GM12878 (cell line): ENCODE results near the gene YARS2.

ENCODE experiments used
- CHD2 ChIP-seq: IDR thresholded peaks from 2 replicates; pipeline ENCODE4 v1.6.1; 2011; ENCODE audit warnings: low read depth, low read length, improper control_type of control experiment, borderline replicate concordance
- EP300 ChIP-seq, 2 experiments: fragments of 150-350 bp in 1 of 2; IDR thresholded peaks; 2 replicates each; pipeline ENCODE4 v1.6.1; 2011 to 2012; ENCODE audit warnings: low read depth in 2 of 2, low read length in 2 of 2, borderline replicate concordance in 1 of 2, improper control_type of control experiment in 1 of 2, inconsistent platforms in 1 of 2; ENCODE audit not compliant: control insufficient read depth in 1 of 2
- KDM1A ChIP-seq: fragments of 200-600 bp; sonication (generic); IDR thresholded peaks from 2 replicates; pipeline ENCODE4 v1.6.1; 2016; ENCODE audit warnings: borderline replicate concordance
- POLR2A ChIP-seq: IDR thresholded peaks from 2 replicates; pipeline ENCODE4 v1.6.1; 2011; ENCODE audit warnings: low read depth, mild to moderate bottlenecking, low read length
- RCOR1 ChIP-seq: conservative IDR thresholded peaks from 2 replicates; pipeline ENCODE4 v1.6.1; 2012; ENCODE audit warnings: low read depth, low read length, improper control_type of control experiment
- SIN3A ChIP-seq: IDR thresholded peaks from 2 replicates; pipeline ENCODE4 v1.6.1; 2012; ENCODE audit warnings: low read depth, low read length, improper control_type of control experiment
- TAF1 ChIP-seq: IDR thresholded peaks from 2 replicates; pipeline ENCODE4 v1.6.1; 2011; ENCODE audit warnings: mild to moderate bottlenecking, low read depth, low read length, borderline replicate concordance
- TF ChIP-seq, protein P1 (sequence below), 3 experiments: IDR thresholded peaks in 2 of 3; conservative IDR thresholded peaks in 1 of 3; 2 replicates each; pipeline ENCODE4 v1.5.1; 2011; ENCODE audit warnings: low read depth in 3 of 3, low read length in 3 of 3, mild to moderate bottlenecking in 3 of 3, control low read depth in 2 of 3, moderate library complexity in 2 of 3, inconsistent platforms in 1 of 3, mixed read lengths in 1 of 3; ENCODE audit not compliant: control insufficient read depth in 2 of 3, insufficient read depth in 1 of 3; ENCODE audit errors: extremely low read depth in 1 of 3
- TF ChIP-seq, protein P2 (sequence below): IDR thresholded peaks from 2 replicates; pipeline ENCODE4 v1.6.1; 2012; ENCODE audit warnings: low read length, inconsistent platforms
- TF ChIP-seq, protein P3 (sequence below): fragments of 150-350 bp; IDR thresholded peaks from 2 replicates; pipeline ENCODE4 v1.6.1; 2016; ENCODE audit warnings: low read depth, low read length

DNA sequence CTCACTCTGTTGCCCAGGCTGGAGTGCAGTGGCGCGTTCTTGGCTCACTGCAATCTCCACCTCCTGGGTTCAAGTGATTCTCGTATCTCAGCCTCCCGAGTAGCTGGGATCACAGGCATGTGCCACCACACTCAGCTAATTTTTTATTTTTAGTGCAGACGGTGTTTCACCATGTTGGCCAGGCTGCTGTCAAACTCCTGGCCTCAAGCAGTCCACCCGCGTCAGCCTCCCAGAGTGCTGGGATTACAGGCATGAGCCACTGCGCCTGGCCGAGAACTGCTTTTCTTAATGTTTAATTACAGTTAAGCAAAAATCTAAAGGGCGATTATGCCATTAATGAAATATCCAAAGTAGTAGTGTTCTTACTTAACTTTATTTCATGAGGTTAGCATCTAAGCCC lies 13.6 kb downstream of the YARS2 start:
- TF ChIP-seq SIN3A (no peak), POLR2A (no peak), EP300 (IDR thresholded peaks at IDR 0.05; ENCODE audit: borderline replicate concordance in 1 of 2, control insufficient read depth in 1 of 2, low read depth in 2 of 2, low read length in 2 of 2) (no peak), TAF1 (no peak), CHD2 (no peak), KDM1A (no peak), RCOR1 (no peak)
- TF ChIP-seq, protein P1, sequence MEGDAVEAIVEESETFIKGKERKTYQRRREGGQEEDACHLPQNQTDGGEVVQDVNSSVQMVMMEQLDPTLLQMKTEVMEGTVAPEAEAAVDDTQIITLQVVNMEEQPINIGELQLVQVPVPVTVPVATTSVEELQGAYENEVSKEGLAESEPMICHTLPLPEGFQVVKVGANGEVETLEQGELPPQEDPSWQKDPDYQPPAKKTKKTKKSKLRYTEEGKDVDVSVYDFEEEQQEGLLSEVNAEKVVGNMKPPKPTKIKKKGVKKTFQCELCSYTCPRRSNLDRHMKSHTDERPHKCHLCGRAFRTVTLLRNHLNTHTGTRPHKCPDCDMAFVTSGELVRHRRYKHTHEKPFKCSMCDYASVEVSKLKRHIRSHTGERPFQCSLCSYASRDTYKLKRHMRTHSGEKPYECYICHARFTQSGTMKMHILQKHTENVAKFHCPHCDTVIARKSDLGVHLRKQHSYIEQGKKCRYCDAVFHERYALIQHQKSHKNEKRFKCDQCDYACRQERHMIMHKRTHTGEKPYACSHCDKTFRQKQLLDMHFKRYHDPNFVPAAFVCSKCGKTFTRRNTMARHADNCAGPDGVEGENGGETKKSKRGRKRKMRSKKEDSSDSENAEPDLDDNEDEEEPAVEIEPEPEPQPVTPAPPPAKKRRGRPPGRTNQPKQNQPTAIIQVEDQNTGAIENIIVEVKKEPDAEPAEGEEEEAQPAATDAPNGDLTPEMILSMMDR (IDR thresholded peaks at IDR 0.05 in 2 of 3, conservative IDR thresholded peaks at IDR 0.05 in 1 of 3; ENCODE audit: control insufficient read depth in 2 of 3, extremely low read depth in 1 of 3, insufficient read depth in 1 of 3, low read depth in 3 of 3, low read length in 3 of 3) = no peak
- TF ChIP-seq, protein P2, sequence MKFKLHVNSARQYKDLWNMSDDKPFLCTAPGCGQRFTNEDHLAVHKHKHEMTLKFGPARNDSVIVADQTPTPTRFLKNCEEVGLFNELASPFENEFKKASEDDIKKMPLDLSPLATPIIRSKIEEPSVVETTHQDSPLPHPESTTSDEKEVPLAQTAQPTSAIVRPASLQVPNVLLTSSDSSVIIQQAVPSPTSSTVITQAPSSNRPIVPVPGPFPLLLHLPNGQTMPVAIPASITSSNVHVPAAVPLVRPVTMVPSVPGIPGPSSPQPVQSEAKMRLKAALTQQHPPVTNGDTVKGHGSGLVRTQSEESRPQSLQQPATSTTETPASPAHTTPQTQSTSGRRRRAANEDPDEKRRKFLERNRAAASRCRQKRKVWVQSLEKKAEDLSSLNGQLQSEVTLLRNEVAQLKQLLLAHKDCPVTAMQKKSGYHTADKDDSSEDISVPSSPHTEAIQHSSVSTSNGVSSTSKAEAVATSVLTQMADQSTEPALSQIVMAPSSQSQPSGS = no peak
- TF ChIP-seq, protein P3, sequence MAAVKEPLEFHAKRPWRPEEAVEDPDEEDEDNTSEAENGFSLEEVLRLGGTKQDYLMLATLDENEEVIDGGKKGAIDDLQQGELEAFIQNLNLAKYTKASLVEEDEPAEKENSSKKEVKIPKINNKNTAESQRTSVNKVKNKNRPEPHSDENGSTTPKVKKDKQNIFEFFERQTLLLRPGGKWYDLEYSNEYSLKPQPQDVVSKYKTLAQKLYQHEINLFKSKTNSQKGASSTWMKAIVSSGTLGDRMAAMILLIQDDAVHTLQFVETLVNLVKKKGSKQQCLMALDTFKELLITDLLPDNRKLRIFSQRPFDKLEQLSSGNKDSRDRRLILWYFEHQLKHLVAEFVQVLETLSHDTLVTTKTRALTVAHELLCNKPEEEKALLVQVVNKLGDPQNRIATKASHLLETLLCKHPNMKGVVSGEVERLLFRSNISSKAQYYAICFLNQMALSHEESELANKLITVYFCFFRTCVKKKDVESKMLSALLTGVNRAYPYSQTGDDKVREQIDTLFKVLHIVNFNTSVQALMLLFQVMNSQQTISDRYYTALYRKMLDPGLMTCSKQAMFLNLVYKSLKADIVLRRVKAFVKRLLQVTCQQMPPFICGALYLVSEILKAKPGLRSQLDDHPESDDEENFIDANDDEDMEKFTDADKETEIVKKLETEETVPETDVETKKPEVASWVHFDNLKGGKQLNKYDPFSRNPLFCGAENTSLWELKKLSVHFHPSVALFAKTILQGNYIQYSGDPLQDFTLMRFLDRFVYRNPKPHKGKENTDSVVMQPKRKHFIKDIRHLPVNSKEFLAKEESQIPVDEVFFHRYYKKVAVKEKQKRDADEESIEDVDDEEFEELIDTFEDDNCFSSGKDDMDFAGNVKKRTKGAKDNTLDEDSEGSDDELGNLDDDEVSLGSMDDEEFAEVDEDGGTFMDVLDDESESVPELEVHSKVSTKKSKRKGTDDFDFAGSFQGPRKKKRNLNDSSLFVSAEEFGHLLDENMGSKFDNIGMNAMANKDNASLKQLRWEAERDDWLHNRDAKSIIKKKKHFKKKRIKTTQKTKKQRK = no peak
